ENCODE data around the gene DLL3. TPM values are rescaled to one million over a fixed set of nuclear protein-coding genes. Genes with fewer than 3 reads are reported as not detected.
A peak's percentile ranks its signal among the peaks of the same experiment; 100 is the strongest.

Gene DLL3
- total and polyA plus RNA-seq, 10 of the 15 experiments (the other 5 are each of a cell fraction or from before 2014, with no cell fraction given), result 0.18 to 2.0 (median 0.95) TPM

- Histone ChIP-seq H3K27me3 (replicated peaks in 1 of 2; ENCODE audit: control insufficient read depth in 2 of 2, insufficient read depth in 2 of 2, low read length in 1 of 2) (no peaks in the 10 kb centered on the region), H4K20me1 (ENCODE audit: control insufficient read depth, insufficient read depth) (no peaks in the 10 kb centered on the region), H2AFZ (ENCODE audit: control insufficient read depth, low read depth, low read length) (peak within 1 kb of the TSS; percentile 97), H3K79me2 (ENCODE audit: control insufficient read depth, insufficient read depth, low read length) (peaks cover 13% of the 10 kb centered on the region), H3K4me2 (ENCODE audit: control insufficient read depth, insufficient read depth) (peak within 1 kb of the TSS; percentile 56), H3K4me1 (ENCODE audit: control insufficient read depth, insufficient read depth, low read length) (no peaks in the 10 kb centered on the region), H3K9me3 (replicated peaks; ENCODE audit: control insufficient read depth, insufficient read depth, low read length) (no peaks in the 10 kb centered on the region), H3K9ac (ENCODE audit: control insufficient read depth, insufficient read depth, low read length) (peak within 1 kb of the TSS; percentile 76), H3K4me3 (peak within 1 kb of the TSS; percentile 98), H3K36me3 (ENCODE audit: control insufficient read depth in 2 of 2, insufficient read depth in 2 of 2, low read length in 1 of 2) (no peaks in the 10 kb centered on the region), H3K27ac (ENCODE audit: control insufficient read depth, insufficient read depth) (peak within 1 kb of the TSS; percentile 57)
- ChIA-PET POLR2A (interaction anchor here (0.6 kb wide), 1 partner anchor 52 kb away, joined by 3 read pairs; the partner anchor contains the start of gene TIMM50), CTCF (interaction anchor here (0.6 to 5.0 kb wide), 24 partner anchors 10 to 633 kb away, joined by 3 to 63 read pairs (median 5); partner anchors contain the start of genes DLL3, MED29, NFKBIB and PAF1), RAD21 (ENCODE audit: unreplicated experiment) (interaction anchor here (0.8 to 1.5 kb wide), 10 partner anchors 30 to 413 kb away, joined by 3 to 14 read pairs (median 4); partner anchors contain the start of genes DLL3, PLEKHG2 and RPS16), SMC1A (ENCODE audit: uncharacterized antibody, unreplicated experiment) (interaction anchor here (0.6 to 3.4 kb wide), 15 partner anchors 10 to 555 kb away, joined by 3 to 26 read pairs (median 4); partner anchors contain the start of genes DLL3, GMFG and RPS16)
- ATAC-seq (peak; percentile 96), DNase-seq (ENCODE audit: low read depth, low spot score) (peak; percentile 94), FAIRE-seq (peak; percentile 96)
- intact Hi-C loops (cut with micrococcal nuclease; ENCODE audit: unreplicated experiment) (loop anchor here (1.0 to 10.0 kb wide), 5 partner anchors 58 to 408 kb away; partner anchors contain the start of genes PAK4, PLEKHG2 and SAMD4B), in situ Hi-C loops (cut with MboI) (loop anchor here (5.0 kb wide), 3 partner anchors 55 to 410 kb away; no protein-coding TSS in a partner anchor)
- under 1% methylated on average over 65 of the region's 65 CpGs for WGBS (ENCODE audit: insufficient coverage, insufficient replicate concordance, low lambda C conversion rate, missing lambda C conversion rate)
- BruUV-seq (replicated peaks), result TSS peak; percentile 82
- TF ChIP-seq BHLHE40 (IDR thresholded peaks at IDR 0.05; ENCODE audit: borderline replicate concordance in 1 of 2, low read depth in 2 of 2, low read length in 1 of 2), result peak; percentile 42 to 77; a peak in 2 of 4 replicates
- TF ChIP-seq ASH2L (IDR thresholded peaks at IDR 0.05; ENCODE audit: borderline replicate concordance, low read depth), result peak; percentile 84; the same call in 1 of the 2 replicates
- peak; percentile 89 for TF ChIP-seq SMARCA5 (IDR thresholded peaks at IDR 0.05)
- TF ChIP-seq ATF7 (IDR thresholded peaks at IDR 0.05; ENCODE audit: low read depth), result 0 out of 2 replicates have a peak, but pooled peaks have one; percentile 19
- peak; percentile 27; the same call in 1 of the 2 replicates for TF ChIP-seq SIN3A (IDR thresholded peaks at IDR 0.05; ENCODE audit: low read depth, low read length)
- peak; percentile 88 for TF ChIP-seq RAD21 (IDR thresholded peaks at IDR 0.05; ENCODE audit: insufficient read depth, low read depth, low read length)
- TF ChIP-seq JUND (IDR thresholded peaks at IDR 0.05; ENCODE audit: low read depth, low read length), result no peak
- no peak for TF ChIP-seq CHD2 (IDR thresholded peaks at IDR 0.05; ENCODE audit: borderline replicate concordance, low read depth, low read length)
- no peak for TF ChIP-seq HSF1 (IDR thresholded peaks at IDR 0.05; ENCODE audit: low read depth, low read length)
- 0 out of 2 replicates have a peak, but pooled peaks have one; percentile 21 for TF ChIP-seq HCFC1 (IDR thresholded peaks at IDR 0.05; ENCODE audit: low read length)
- no peak for TF ChIP-seq ZZZ3 (IDR thresholded peaks at IDR 0.05; ENCODE audit: control insufficient read depth, insufficient read length, low read depth)
- TF ChIP-seq FOXM1 (IDR thresholded peaks at IDR 0.05; ENCODE audit: low read depth, low read length), result no peak
- TF ChIP-seq YY1 (IDR thresholded peaks at IDR 0.05; ENCODE audit: low read depth, low read length), result peak; percentile 89
- 0 out of 2 replicates have a peak, but pooled peaks have one; percentile 8 for TF ChIP-seq TCF12 (IDR thresholded peaks at IDR 0.05; ENCODE audit: low read depth, low read length)
- peak; percentile 56 for TF ChIP-seq NR2F1 (conservative IDR thresholded peaks at IDR 0.05)
- peak; percentile 100 for TF ChIP-seq IKZF1 (conservative IDR thresholded peaks at IDR 0.05)
- TF ChIP-seq FOXK2 (IDR thresholded peaks at IDR 0.05), result no peak
- no peak for TF ChIP-seq HDAC6 (IDR thresholded peaks at IDR 0.05; ENCODE audit: unreplicated experiment)
- TF ChIP-seq TCF7 (IDR thresholded peaks at IDR 0.05; ENCODE audit: borderline replicate concordance), result no peak
- peak; percentile 98 for TF ChIP-seq NRF1 (conservative IDR thresholded peaks at IDR 0.05; ENCODE audit: low read depth, low read length)
- TF ChIP-seq IKZF2 (IDR thresholded peaks at IDR 0.05), result peak; percentile 32 to 35; a peak in 2 of 4 replicates
- TF ChIP-seq RB1 (IDR thresholded peaks at IDR 0.05; ENCODE audit: borderline replicate concordance), result peak; percentile 93
- TF ChIP-seq STAT1 (conservative IDR thresholded peaks at IDR 0.05), result 0 out of 2 replicates have a peak, but pooled peaks have one; percentile 33
Measured at GRCh38 chr19:39532233-39533002, 33.7 kb downstream of the DLL3 start, which contains the start of gene EID2B. EID2B (minus strand) TSS chr19:39532852; CDS start chr19:39532802, 50 bp downstream.
